Activated CD4-positive, alpha-beta memory T cell treated with anti-CD3 and anti-CD28 coated beads, Interleukin-2, amount 10 ng/mL, durations not matched to agents 7 days and 5 days (primary cell): ENCODE results near the gene CHCHD6. TPM values are rescaled to one million over a fixed set of nuclear protein-coding genes. Genes with fewer than 3 reads are reported as not detected.

Experiments
- CTCF ChIA-PET: fragments of 350-600 bp; sonication (Branson Sonifier 250); formaldehyde crosslinking; loops from one replicate; lab custom pipeline; 2021; ENCODE audit warnings: antibody characterized with exemption, inconsistent platforms; lab: Charles Lee
- POLR2A ChIA-PET: fragments of 350-600 bp; sonication (Branson Sonifier 250); formaldehyde crosslinking; loops from one replicate; lab custom pipeline; 2021; ENCODE audit warnings: antibody characterized with exemption; lab: Charles Lee
- DNase-seq: peaks from one replicate; pipeline ENCODE4 v3.0.0-alpha.2; 2020
- H3K27ac Mint-ChIP-seq: one replicate; pipeline ENCODE4 v1.8.0; 2021; ENCODE audit warnings: mild to moderate bottlenecking, mixed read lengths
- H3K27me3 Mint-ChIP-seq: one replicate; pipeline ENCODE4 v1.8.0; 2021; ENCODE audit warnings: mixed read lengths
- H3K36me3 Mint-ChIP-seq: one replicate; pipeline ENCODE4 v1.8.0; 2021; ENCODE audit warnings: low read depth, mixed read lengths
- H3K4me1 Mint-ChIP-seq: one replicate; pipeline ENCODE4 v1.8.0; 2021; ENCODE audit warnings: mixed read lengths
- H3K4me3 Mint-ChIP-seq: one replicate; pipeline ENCODE4 v1.8.0; 2021; ENCODE audit warnings: mild to moderate bottlenecking, mixed read lengths
- H3K9me3 Mint-ChIP-seq: one replicate; pipeline ENCODE4 v1.8.0; 2021; ENCODE audit warnings: mixed read lengths
- total RNA-seq, 2 experiments: library from RNA; stranded (reverse); gene quantifications; one replicate each; pipeline ENCODE4 v1.2.3, GENCODE V29; 2021

CHCHD6 gene
- total RNA-seq, 2 experiments from 2014 or later = 4.0 to 4.1 TPM

DNA sequence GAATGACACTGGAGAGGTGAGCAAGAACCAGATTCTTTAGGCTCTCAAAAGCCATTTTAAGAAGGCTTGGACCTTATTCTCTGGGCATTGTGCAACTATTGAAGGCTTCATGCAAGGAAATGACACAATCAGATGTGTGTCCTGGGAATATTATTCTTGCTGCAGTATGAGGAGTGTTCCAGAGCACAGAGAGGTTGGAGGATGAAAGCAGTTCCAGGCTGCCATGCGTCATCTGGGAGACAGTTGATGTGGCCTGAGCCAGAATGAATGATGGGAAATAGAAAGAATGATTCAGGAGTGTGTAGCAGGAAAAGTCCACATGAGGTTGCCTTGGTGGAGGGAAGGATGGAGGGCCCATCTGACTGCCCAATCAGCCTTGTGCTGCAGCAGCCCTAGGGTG lies 123.1 kb downstream of the CHCHD6 start:
- Mint-ChIP-seq H3K27me3 (no peaks in the 10 kb centered on the region), H3K27ac (no peak overlapping the region), H3K36me3 (no peaks in the 10 kb centered on the region), H3K4me3 (no peak overlapping the region), H3K4me1 (peaks cover 5% of the 10 kb centered on the region), H3K9me3 (no peaks in the 10 kb centered on the region)
- ChIA-PET POLR2A (no interaction called here), CTCF (no interaction called here)
- no peak for DNase-seq

DNA sequence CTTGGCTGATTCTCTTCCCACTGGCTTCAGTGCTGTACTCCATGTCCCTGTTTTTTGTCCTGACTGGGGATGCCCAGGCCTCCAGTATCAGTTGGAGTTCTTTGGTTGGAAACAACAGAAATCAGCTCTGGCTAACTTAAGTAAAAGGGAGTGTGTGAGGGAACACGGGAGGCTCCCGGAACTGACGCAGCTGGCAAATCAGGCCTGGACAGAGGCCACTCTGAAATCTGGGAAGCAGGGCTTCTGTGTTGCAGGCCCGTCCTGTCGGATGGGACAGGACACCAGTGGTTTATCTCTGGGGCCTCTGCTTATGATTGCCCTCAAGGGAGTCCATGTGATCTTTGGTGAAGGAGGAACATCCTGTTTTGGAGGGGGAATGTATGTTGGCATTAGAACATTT lies 124.3 kb downstream of the CHCHD6 start:
- CTCF ChIA-PET = interaction anchor here (0.8 kb wide), 1 partner anchor 154 kb away, joined by 3 read pairs; the partner anchor contains the start of gene PLXNA1
- Mint-ChIP-seq H3K9me3 (no peaks in the 10 kb centered on the region), H3K4me1 (peaks cover 5% of the 10 kb centered on the region), H3K36me3 (no peaks in the 10 kb centered on the region), H3K27ac (no peak overlapping the region), H3K27me3 (no peaks in the 10 kb centered on the region), H3K4me3 (no peak overlapping the region)
- DNase-seq = no peak
- POLR2A ChIA-PET = no interaction called here

DNA sequence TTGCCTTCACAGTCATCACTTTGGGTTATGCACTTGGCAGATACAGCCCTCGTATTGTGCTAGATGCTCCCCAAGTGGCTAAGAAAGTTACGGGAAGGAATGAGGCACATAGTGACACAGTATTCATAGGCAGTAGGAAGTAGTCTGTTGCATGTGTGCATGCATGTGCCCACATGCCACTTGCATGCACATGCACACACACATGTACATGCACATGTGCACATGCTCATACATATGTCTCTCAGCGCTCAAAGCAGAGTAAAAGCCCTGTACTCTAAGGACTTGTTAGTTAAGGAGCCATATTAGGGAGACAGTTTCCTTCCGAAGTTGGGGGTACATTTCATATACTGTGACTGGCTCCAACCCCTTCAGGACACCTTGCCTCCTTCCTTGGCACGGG lies 128.9 kb downstream of the CHCHD6 start:
- H3K4me1 Mint-ChIP-seq = peaks cover 5% of the 10 kb centered on the region
- ChIA-PET POLR2A (no interaction called here), CTCF (no interaction called here)
- DNase-seq = no peak
- H3K27ac Mint-ChIP-seq = no peak overlapping the region
- no peak overlapping the region for H3K4me3 Mint-ChIP-seq
- no peaks in the 10 kb centered on the region for H3K9me3 Mint-ChIP-seq
- H3K36me3 Mint-ChIP-seq = no peaks in the 10 kb centered on the region
- H3K27me3 Mint-ChIP-seq = no peaks in the 10 kb centered on the region

DNA sequence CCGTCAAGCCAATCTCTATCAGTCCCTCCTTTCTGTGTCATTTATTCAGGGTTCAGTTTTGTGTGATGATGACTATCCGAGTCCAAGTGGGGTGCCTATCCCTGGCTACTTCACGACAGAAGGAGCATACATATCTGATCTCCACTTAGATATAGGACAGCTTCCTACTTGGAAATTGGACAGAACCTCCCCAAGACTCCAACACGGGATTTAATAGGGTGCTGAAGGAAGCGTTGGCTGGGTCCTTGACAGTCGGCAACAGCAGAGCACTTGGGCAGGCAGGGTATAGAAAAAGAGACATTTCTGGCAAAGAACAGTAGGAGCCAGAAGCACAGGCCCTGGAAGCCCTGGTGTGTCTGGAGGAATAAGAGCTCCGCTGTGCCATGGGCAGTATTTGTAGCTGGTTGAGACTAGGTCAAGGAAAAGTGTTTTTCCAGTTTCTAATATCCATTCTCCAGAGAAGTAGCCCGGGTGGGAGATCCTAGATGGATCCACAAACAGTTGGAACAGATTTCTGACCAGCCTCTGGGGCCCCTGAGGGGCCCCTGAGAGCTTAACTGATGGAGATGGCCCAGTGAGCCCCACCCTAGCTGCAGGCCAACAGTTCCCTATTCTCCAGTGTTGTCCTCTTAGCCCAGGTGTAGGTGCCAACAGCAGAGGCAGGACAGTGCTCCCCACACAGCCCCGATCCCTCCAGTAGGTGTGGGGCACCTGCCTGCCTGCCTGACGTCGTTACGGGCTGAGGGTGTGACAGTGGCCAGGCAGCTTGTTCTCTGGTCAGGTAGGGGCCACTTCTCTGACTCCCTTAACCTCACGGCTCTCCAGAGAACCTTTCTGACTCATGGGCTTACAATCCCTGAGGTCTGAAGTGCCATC lies 130.8 kb downstream of the CHCHD6 start:
- CTCF ChIA-PET = no interaction called here
- no peak overlapping the region for H3K27ac Mint-ChIP-seq

DNA sequence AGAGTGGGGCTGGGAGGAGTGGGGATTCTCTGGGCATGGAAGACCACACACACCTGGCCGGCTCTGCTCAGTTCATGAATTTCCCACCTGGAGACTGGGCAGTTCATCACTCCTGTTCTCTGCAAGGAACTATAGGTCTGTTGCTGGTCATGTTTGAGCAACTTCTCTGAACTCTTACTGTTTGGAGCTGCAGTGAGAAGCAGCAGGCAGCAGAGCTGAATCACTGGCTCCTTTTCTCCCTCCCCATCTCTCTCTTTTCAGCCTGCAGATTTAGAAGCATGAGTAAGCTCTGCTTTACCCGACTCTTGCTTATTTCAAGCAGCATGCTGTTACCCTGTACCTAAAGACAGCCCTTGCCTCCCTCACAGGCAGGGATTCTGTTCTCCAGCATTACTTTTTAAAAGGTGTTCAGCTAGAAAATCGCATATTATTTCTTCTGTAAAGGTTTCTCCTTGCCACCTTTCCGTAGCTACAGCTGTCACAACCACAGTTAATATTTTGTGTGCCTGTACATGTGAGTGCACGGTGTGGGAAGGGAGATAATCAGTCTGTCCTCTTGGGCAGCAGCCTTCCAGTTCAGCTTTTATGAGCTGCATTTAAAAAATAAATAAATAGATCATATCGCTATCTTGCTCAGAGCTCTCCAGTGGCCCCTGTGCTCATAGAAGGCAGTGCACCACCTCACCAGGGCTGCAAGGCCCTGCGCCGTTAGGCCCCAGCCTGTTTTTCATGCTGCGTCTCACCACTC lies 131.6 kb downstream of the CHCHD6 start:
- Mint-ChIP-seq H3K27me3 (no peaks in the 10 kb centered on the region), H3K4me3 (no peak overlapping the region), H3K36me3 (no peaks in the 10 kb centered on the region), H3K27ac (no peak overlapping the region), H3K9me3 (no peaks in the 10 kb centered on the region), H3K4me1 (no peaks in the 10 kb centered on the region)
- POLR2A ChIA-PET = no interaction called here
- CTCF ChIA-PET = no interaction called here
- DNase-seq = peak; percentile 10

More for the DNA sequence above, 130.8 kb downstream of the CHCHD6 start:
- DNase-seq = peak; percentile 13
- no peaks in the 10 kb centered on the region for H3K9me3 Mint-ChIP-seq
- no peaks in the 10 kb centered on the region for H3K27me3 Mint-ChIP-seq
- H3K36me3 Mint-ChIP-seq = no peaks in the 10 kb centered on the region
- H3K4me3 Mint-ChIP-seq = no peak overlapping the region
- no peaks in the 10 kb centered on the region for H3K4me1 Mint-ChIP-seq
- POLR2A ChIA-PET = no interaction called here

DNA sequence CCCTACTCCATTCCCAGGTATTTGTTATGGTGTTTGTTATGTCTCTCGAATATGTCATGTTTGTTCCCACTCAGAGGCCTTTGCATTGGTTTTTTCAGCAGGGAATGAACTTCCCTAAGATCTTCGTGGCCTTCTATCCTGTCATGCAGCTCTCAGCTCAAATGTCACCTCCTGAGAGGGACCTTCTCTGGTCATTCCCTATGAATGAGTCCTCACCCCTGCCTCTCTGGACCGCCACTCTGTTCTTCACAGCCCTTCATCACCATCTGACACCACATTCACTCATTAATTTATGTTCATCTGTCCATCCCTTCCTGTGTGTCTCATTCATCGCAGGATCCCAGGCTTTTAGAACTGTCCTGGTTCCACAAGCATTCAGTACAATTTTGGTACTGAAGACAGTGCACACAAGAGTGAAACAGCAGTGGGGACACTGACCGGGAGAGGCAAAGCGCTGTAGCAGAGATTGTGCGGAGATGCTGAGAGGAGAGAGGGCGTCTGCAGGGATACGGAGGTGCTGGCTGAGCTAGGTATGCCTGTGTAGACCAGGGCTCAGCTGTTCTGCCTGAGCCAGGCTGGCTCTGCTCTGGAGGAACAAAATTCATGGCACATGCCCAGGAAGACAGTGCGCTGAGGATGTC lies 132.3 kb downstream of the CHCHD6 start:
- H3K27ac Mint-ChIP-seq = no peak overlapping the region
- POLR2A ChIA-PET = no interaction called here
- H3K36me3 Mint-ChIP-seq = no peaks in the 10 kb centered on the region
- no peak overlapping the region for H3K4me3 Mint-ChIP-seq
- DNase-seq = peak; percentile 4
- CTCF ChIA-PET = no interaction called here
- no peaks in the 10 kb centered on the region for H3K27me3 Mint-ChIP-seq
- H3K9me3 Mint-ChIP-seq = no peaks in the 10 kb centered on the region
- no peaks in the 10 kb centered on the region for H3K4me1 Mint-ChIP-seq

DNA sequence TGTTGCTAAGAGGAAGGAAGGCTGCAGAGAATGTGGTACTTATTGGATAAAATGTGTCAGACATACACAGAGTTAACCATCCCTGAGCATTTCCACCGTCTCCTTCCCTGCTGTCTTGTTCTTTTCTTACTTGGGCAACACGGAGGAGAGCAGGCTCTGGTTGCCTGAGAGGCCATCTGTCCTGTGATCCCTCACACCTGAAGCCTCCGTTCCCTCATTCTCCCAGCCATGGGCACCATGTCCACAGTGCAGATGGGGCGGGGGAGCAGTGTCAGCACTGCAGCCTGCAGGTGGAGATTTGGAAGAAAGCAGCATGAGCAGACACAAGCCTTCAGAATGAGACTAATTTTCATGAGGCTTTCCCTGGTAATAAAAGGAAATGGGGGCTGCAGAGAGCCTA lies 133.7 kb downstream of the CHCHD6 start:
- Mint-ChIP-seq H3K4me3 (no peak overlapping the region), H3K4me1 (no peaks in the 10 kb centered on the region), H3K27me3 (no peaks in the 10 kb centered on the region), H3K27ac (no peak overlapping the region), H3K9me3 (no peaks in the 10 kb centered on the region), H3K36me3 (no peaks in the 10 kb centered on the region)
- POLR2A ChIA-PET = no interaction called here
- CTCF ChIA-PET = no interaction called here
- DNase-seq = no peak

DNA sequence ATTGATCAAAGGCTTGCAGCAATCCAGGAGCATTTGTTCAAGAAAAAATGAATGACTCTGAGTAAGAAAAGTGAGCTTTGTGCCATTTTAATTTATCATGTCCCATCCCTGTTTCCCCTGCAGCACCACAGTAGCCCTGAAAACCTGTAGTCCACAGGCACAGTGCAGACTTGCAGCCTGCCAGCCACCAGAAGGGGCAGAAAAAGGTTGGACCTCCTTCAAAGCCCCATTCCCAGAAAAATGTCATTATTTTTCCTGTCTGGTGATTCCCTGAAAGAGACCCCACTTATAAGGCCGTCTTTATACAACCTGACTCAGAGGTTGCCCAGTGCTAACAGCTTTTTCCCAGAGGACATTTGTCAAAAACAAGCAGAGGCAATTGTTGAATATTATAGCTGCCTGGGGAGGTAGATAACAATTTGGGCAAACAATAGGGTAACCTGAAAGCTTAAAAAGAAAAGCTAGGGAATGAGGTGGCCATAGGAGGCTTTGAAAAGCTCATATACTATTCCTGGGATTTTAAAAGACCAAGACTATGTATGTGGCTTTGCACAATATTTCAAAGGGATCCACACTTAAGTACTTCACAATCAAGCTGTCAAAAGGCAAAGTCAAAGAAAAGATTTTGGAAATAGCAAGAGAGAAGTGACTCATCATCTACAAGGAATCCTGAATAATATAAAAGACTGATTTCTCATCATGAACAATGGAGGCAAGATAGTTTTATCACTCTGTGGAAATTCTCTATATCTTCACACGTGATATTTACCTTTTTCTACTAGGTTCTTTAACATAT lies 142.1 kb downstream of the CHCHD6 start:
- CTCF ChIA-PET = no interaction called here

DNA sequence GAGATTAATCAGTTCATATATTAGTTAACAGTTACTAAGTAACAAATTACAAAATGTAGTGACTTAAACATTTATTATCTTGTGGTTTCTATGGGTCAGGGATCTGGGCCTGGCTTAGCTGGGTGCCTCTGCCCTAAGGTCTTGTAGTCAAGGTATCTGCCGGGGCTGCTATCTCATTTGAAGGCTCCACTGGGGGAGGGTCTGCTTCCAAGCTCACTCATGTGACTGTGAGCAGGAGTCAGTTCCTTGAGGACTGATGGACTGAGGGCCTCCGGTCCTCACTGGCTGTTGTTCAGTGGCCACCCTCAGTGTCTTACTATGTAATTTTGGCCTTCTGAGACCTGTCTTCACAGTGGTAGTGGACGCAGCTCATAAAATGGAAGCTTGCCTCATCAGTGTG lies 143.0 kb downstream of the CHCHD6 start:
- Mint-ChIP-seq H3K9me3 (no peaks in the 10 kb centered on the region), H3K4me3 (no peak overlapping the region), H3K27me3 (no peaks in the 10 kb centered on the region), H3K4me1 (no peaks in the 10 kb centered on the region), H3K36me3 (no peaks in the 10 kb centered on the region), H3K27ac (no peak overlapping the region)
- ChIA-PET CTCF (no interaction called here), POLR2A (no interaction called here)
- peak; percentile 8 for DNase-seq

More for the DNA sequence above, 142.1 kb downstream of the CHCHD6 start:
- Mint-ChIP-seq H3K27me3 (no peaks in the 10 kb centered on the region), H3K27ac (no peak overlapping the region), H3K36me3 (no peaks in the 10 kb centered on the region), H3K4me3 (no peak overlapping the region), H3K9me3 (no peaks in the 10 kb centered on the region), H3K4me1 (no peaks in the 10 kb centered on the region)
- POLR2A ChIA-PET = no interaction called here
- DNase-seq = no peak

DNA sequence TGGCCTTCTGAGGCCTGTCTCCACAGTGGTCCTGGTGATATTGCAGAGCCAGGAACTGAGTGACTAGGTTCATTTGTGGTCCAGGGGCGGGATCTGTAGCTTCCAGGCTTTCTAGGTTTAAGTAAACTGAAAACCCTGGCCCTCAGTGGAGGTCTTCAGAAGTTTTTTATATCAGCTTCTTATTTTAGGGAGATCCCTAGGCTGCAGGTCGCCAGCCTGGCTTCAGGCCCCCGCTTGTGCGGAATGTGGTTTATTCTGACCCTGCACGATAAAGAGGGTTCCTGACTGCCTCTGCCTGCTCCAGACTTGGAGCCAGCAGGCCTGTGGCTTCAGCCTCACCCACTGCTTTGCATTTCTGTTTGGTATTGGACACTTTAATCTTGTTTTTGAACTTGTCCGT lies 145.0 kb downstream of the CHCHD6 start:
- ChIA-PET POLR2A (no interaction called here), CTCF (no interaction called here)
- Mint-ChIP-seq H3K4me1 (no peaks in the 10 kb centered on the region), H3K27ac (no peak overlapping the region), H3K4me3 (no peak overlapping the region), H3K9me3 (no peaks in the 10 kb centered on the region), H3K27me3 (no peaks in the 10 kb centered on the region), H3K36me3 (no peaks in the 10 kb centered on the region)
- peak; percentile 8 for DNase-seq

DNA sequence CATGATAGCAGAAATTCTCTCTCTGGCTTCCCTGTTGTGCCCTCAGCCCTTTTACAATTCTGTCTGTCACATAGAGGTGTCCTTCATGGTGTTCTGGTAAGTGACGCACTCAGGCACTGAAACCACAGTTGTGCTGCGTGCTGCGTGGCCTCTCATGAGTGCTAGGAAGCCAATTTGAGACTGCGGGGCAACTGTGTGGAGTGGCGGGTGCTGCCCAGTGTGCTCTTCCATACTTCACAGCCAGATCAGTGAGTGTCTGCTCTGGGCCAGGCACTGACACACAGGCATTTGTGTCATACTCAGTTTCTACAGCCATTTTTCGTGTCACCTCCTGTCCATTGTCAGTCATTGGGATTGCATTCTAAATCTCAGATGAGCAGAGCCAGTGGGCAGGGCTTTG lies 145.7 kb downstream of the CHCHD6 start:
- DNase-seq = no peak
- H3K27me3 Mint-ChIP-seq = no peaks in the 10 kb centered on the region
- ChIA-PET POLR2A (no interaction called here), CTCF (no interaction called here)
- no peaks in the 10 kb centered on the region for H3K36me3 Mint-ChIP-seq
- H3K9me3 Mint-ChIP-seq = no peaks in the 10 kb centered on the region
- no peak overlapping the region for H3K4me3 Mint-ChIP-seq
- no peak overlapping the region for H3K27ac Mint-ChIP-seq
- H3K4me1 Mint-ChIP-seq = no peaks in the 10 kb centered on the region

DNA sequence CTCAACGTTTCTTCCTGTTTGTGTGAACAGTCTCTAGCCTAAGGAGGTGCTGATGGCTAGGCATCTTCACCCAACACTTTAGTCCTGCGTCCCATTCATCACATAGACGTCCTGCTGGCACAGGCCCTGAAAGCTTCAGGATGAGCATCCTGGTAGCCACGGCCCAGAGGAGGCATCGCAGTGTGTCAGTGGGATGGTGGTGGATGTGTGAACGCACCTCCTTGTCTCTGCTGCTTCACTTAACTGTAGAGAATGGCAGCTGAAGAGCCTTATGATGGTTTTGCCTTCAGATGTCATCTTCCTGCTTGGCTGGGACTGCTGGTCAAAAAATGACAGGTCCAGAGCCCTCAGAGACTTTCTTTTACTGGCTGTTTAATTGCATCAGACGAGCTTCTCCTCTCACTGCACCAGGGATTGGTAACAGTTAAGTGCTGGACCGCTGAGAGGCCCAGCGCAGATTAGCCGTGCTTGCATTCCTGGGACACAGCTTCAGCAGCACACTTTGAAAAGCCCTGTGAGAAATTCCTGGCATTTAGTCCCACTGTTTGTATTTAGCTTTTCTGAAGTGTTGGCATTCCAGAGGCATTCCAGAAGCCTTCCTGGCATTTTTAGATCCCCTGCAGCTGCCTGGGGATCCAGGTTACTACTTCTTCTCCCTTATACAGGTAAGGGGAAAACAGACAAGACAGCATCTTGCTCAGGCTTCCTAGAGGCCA lies 146.5 kb downstream of the CHCHD6 start:
- Mint-ChIP-seq H3K27ac (no peak overlapping the region), H3K9me3 (no peaks in the 10 kb centered on the region), H3K4me1 (no peaks in the 10 kb centered on the region), H3K36me3 (no peaks in the 10 kb centered on the region), H3K27me3 (no peaks in the 10 kb centered on the region), H3K4me3 (no peak overlapping the region)
- ChIA-PET CTCF (no interaction called here), POLR2A (no interaction called here)
- DNase-seq = peak; percentile 5
